Measurements from ENCODE around the gene TCP11X1.
"Not testable (repeated sequence)": the region's sequence is repeated elsewhere in the genome, so short reads cannot be mapped to it uniquely, and the experiment has no call there.

TCP11X1 gene

GRCh38 chrX:102214986-102215385, at the start of gene TCP11X1:
Gene TCP11X1 (plus strand): TSS chrX:102215301.
- DNase-seq; in situ Hi-C loops (cut with HindIII; ENCODE audit: low pct_ligation_motif_present, low pct_unique_long_range_greater_than_20kb, low sequenced_read_pairs): not testable (repeated sequence)

- DNase-seq, result no peak
- in situ Hi-C loops (cut with HindIII; ENCODE audit: low pct_ligation_motif_present, low pct_unique_long_range_greater_than_20kb, low sequenced_read_pairs), result no loop called here
These were observed 29.0 kb upstream of the TCP11X1 start for GRCh38 chrX:102185967-102186720.

- in situ Hi-C loops (cut with HindIII; ENCODE audit: low pct_ligation_motif_present, low pct_unique_long_range_greater_than_20kb, low sequenced_read_pairs); DNase-seq: not testable (repeated sequence)
These were observed 7.2 kb upstream of the TCP11X1 start for GRCh38 chrX:102207940-102208339.

GRCh38 chrX:102216497-102216896, 1.4 kb downstream of the TCP11X1 start:
- DNase-seq; in situ Hi-C loops (cut with HindIII; ENCODE audit: low pct_ligation_motif_present, low pct_unique_long_range_greater_than_20kb, low sequenced_read_pairs): not testable (repeated sequence)

GRCh38 chrX:102235678-102236077, 20.6 kb downstream of the TCP11X1 start:
- DNase-seq; in situ Hi-C loops (cut with HindIII; ENCODE audit: low pct_ligation_motif_present, low pct_unique_long_range_greater_than_20kb, low sequenced_read_pairs): not testable (repeated sequence)

GRCh38 chrX:102240265-102240664, 25.2 kb downstream of the TCP11X1 start:
- in situ Hi-C loops (cut with HindIII; ENCODE audit: low pct_ligation_motif_present, low pct_unique_long_range_greater_than_20kb, low sequenced_read_pairs); DNase-seq: not testable (repeated sequence)

GRCh38 chrX:102246893-102247292, 31.8 kb downstream of the TCP11X1 start, which contains the start of gene NXF2:
Gene NXF2 (plus strand): TSS chrX:102247167. CDS start chrX:102307079, 59,912 bp downstream.
- DNase-seq; in situ Hi-C loops (cut with HindIII; ENCODE audit: low pct_ligation_motif_present, low pct_unique_long_range_greater_than_20kb, low sequenced_read_pairs): not testable (repeated sequence)

GRCh38 chrX:102272231-102272630, 57.1 kb downstream of the TCP11X1 start:
- DNase-seq; in situ Hi-C loops (cut with HindIII; ENCODE audit: low pct_ligation_motif_present, low pct_unique_long_range_greater_than_20kb, low sequenced_read_pairs): not testable (repeated sequence)

Data from ACHN (cell line).